ENCODE results near the gene CFB. TPM values are rescaled to one million over a fixed set of nuclear protein-coding genes. Genes with fewer than 3 reads are reported as not detected.

The CFB gene
- total RNA-seq, result 10 to 100 TPM in 3 of 4 donors, 1 to 10 TPM in 1; 9.0 to 59.7 (median 39.6) TPM

DNA sequence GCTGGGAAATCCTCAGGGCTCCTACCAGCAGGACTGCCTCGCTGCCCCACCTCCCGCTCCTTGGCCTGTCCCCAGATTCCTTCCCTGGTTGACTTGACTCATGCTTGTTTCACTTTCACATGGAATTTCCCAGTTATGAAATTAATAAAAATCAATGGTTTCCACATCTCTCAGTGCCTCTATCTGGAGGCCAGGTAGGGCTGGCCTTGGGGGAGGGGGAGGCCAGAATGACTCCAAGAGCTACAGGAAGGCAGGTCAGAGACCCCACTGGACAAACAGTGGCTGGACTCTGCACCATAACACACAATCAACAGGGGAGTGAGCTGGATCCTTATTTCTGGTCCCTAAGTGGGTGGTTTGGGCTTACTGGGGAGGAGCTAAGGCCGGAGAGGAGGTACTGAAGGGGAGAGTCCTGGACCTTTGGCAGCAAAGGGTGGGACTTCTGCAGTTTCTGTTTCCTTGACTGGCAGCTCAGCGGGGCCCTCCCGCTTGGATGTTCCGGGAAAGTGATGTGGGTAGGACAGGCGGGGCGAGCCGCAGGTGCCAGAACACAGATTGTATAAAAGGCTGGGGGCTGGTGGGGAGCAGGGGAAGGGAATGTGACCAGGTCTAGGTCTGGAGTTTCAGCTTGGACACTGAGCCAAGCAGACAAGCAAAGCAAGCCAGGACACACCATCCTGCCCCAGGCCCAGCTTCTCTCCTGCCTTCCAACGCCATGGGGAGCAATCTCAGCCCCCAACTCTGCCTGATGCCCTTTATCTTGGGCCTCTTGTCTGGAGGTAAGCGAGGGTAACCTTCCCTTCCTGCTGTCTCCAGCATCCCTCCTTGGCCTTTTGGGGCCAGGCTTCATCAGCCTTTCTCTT, at the start of gene CFB:
CFB (plus strand) TSS at position 589 of the 863 bp plus-strand sequence; CDS start at position 716, 127 bp downstream.
- Histone ChIP-seq H3K9me3 (no peaks in the 10 kb centered on the region), H3K36me3 (no peaks in the 10 kb centered on the region), H3K4me1 (peaks cover 8 to 23% (median 18%) of the 10 kb centered on the region in 4 donors), H3K27ac (peak within 1 kb of the TSS; percentile 80 to 85 (median 84)), H3K27me3 (no peaks in the 10 kb centered on the region), H3K4me3 (peak within 1 kb of the TSS in 2 of 4 donors; percentile 20 to 25)
- intact Hi-C loops (cut with DNase I; ENCODE audit: low total_unique reads) (no loop called here), in situ Hi-C loops (cut with MboI; ENCODE audit: low pct_ligation_motif_present in 1 of 4, low pct_unique_long_range_greater_than_20kb in 1 of 4, low sequenced_read_pairs in 3 of 4) (no loop called here)
- WGBS, 2 donors (ENCODE audit: low coverage in 1 of 2), result 20% methylated on average over 11 of the region's 11 CpGs; no CpG with 5 or more reads in 1 of the 2 donors
- TF ChIP-seq POLR2AphosphoS5 (IDR thresholded peaks at IDR 0.05) (peak in 2 of 3 donors; percentile 8 to 66), EP300 (IDR thresholded peaks at IDR 0.05; ENCODE audit: low read depth) (no peak), POLR2A (IDR thresholded peaks at IDR 0.05) (peak; percentile 22)
- TF ChIP-seq, protein P1, sequence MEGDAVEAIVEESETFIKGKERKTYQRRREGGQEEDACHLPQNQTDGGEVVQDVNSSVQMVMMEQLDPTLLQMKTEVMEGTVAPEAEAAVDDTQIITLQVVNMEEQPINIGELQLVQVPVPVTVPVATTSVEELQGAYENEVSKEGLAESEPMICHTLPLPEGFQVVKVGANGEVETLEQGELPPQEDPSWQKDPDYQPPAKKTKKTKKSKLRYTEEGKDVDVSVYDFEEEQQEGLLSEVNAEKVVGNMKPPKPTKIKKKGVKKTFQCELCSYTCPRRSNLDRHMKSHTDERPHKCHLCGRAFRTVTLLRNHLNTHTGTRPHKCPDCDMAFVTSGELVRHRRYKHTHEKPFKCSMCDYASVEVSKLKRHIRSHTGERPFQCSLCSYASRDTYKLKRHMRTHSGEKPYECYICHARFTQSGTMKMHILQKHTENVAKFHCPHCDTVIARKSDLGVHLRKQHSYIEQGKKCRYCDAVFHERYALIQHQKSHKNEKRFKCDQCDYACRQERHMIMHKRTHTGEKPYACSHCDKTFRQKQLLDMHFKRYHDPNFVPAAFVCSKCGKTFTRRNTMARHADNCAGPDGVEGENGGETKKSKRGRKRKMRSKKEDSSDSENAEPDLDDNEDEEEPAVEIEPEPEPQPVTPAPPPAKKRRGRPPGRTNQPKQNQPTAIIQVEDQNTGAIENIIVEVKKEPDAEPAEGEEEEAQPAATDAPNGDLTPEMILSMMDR (IDR thresholded peaks at IDR 0.05), result no peak
- peak; percentile 87 for DNase-seq

DNA sequence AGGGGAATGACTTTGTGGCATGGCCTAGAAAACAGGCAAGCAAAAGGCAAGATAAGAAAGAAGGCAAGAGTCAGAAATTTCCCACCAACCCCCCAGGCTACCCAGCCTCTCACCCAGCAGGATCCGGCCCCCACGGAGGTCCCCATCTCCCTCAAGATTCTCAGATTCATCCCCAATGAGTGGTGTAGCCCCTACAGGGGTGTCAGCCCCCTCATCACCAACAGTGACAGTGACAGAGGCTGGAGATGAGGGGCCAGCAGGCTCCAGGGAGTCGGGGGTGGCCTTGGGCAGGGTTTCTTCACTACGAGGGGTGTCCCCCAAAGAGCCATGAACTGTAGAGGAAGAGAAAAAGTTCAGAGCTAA, 49.4 kb upstream of the CFB start:
- no peaks in the 10 kb centered on the region for H3K36me3 ChIP-seq
- peak overlapping the region; percentile 93 to 99 (median 98) for H3K4me3 ChIP-seq
- H3K27ac ChIP-seq, result peak overlapping the region; percentile 90 to 94 (median 92)
- in situ Hi-C loops (cut with MboI; ENCODE audit: low pct_ligation_motif_present in 1 of 4, low pct_unique_long_range_greater_than_20kb in 1 of 4, low sequenced_read_pairs in 3 of 4), result no loop called here
- H3K27me3 ChIP-seq, result no peaks in the 10 kb centered on the region
- intact Hi-C loops (cut with DNase I; ENCODE audit: low total_unique reads), result no loop called here
- TF ChIP-seq EP300 (IDR thresholded peaks at IDR 0.05; ENCODE audit: low read depth) (no peak), POLR2A (IDR thresholded peaks at IDR 0.05) (no peak), POLR2AphosphoS5 (IDR thresholded peaks at IDR 0.05) (no peak)
- TF ChIP-seq, protein P1 (IDR thresholded peaks at IDR 0.05), result no peak
- 47% methylated on average over 4 of the region's 4 CpGs; no CpG with 5 or more reads in 1 of the 2 donors for WGBS, 2 donors (ENCODE audit: low coverage in 1 of 2)
- H3K4me1 ChIP-seq, result peaks cover 14 to 37% (median 25%) of the 10 kb centered on the region in 4 donors
- no peak for DNase-seq
- H3K9me3 ChIP-seq, result no peaks in the 10 kb centered on the region

- Histone ChIP-seq H3K36me3 (no peaks in the 10 kb centered on the region), H3K27ac (peak overlapping the region; percentile 90 to 94 (median 92)), H3K27me3 (no peaks in the 10 kb centered on the region), H3K9me3 (no peaks in the 10 kb centered on the region), H3K4me1 (peaks cover 14 to 37% (median 25%) of the 10 kb centered on the region in 4 donors), H3K4me3 (peak overlapping the region; percentile 93 to 99 (median 98))
- 1% methylated on average over 6 of the region's 62 CpGs; no CpG with 5 or more reads in 1 of the 2 donors for WGBS, 2 donors (ENCODE audit: low coverage in 1 of 2)
- intact Hi-C loops (cut with DNase I; ENCODE audit: low total_unique reads), result no loop called here
- no peak for DNase-seq
- in situ Hi-C loops (cut with MboI; ENCODE audit: low pct_ligation_motif_present in 1 of 4, low pct_unique_long_range_greater_than_20kb in 1 of 4, low sequenced_read_pairs in 3 of 4), result no loop called here
- TF ChIP-seq EP300 (IDR thresholded peaks at IDR 0.05; ENCODE audit: low read depth) (no peak), POLR2A (IDR thresholded peaks at IDR 0.05) (no peak), POLR2AphosphoS5 (IDR thresholded peaks at IDR 0.05) (no peak)
- TF ChIP-seq, protein P1 (IDR thresholded peaks at IDR 0.05), result no peak
Measured at GRCh38 chr6:31896856-31897611, 48.9 kb upstream of the CFB start.
